Panc1 (cell line): ENCODE results near the gene GRID1.

Source experiments
- CTCF ChIP-seq: fragments of 450-650 bp; IDR thresholded peaks from 2 replicates; pipeline ENCODE4 v1.5.1; 2017; ENCODE audit warnings: mild to moderate bottlenecking
- POLR2AphosphoS5 ChIP-seq: IDR thresholded peaks from 2 replicates; pipeline ENCODE4 v1.6.1; 2012; ENCODE audit warnings: mild to moderate bottlenecking, low read depth, low read length, moderate library complexity
- TCF7L2 ChIP-seq: IDR thresholded peaks from 2 replicates; pipeline ENCODE4 v1.6.1; 2011; ENCODE audit warnings: mild to moderate bottlenecking, low read depth, low read length, inconsistent platforms

- TF ChIP-seq POLR2AphosphoS5 = no peak
- no peak for TF ChIP-seq TCF7L2
- no peak for TF ChIP-seq CTCF
Observed at GRCh38 chr10:86403183-86403797, 36.7 kb upstream of the GRID1 start.
